ENCODE data around the gene ALDH4A1.
"Not testable (repeated sequence)": the region's sequence is repeated elsewhere in the genome, so short reads cannot be mapped to it uniquely, and the experiment has no call there.

Gene ALDH4A1

GRCh38 chr1:18858070-18858688 is 44.2 kb downstream of the ALDH4A1 start:
- DNase-seq (ENCODE audit: low read depth in 2 of 2) = no peak

GRCh38 chr1:18856435-18856834 is 45.9 kb downstream of the ALDH4A1 start:
- no peak for DNase-seq (ENCODE audit: low read depth in 2 of 2)

GRCh38 chr1:18855573-18855972 is 46.8 kb downstream of the ALDH4A1 start:
- no peak for DNase-seq (ENCODE audit: low read depth in 2 of 2)

- DNase-seq (ENCODE audit: low read depth in 2 of 2) = no peak
Observed at GRCh38 chr1:18854331-18855025, 47.9 kb downstream of the ALDH4A1 start.

- no peak for DNase-seq (ENCODE audit: low read depth in 2 of 2)
Observed at GRCh38 chr1:18852501-18852900, 49.9 kb downstream of the ALDH4A1 start.

GRCh38 chr1:18849261-18849711 is 53.1 kb downstream of the ALDH4A1 start:
- no peak for DNase-seq (ENCODE audit: low read depth in 2 of 2)

- DNase-seq (ENCODE audit: low read depth in 2 of 2) = not testable (repeated sequence)
Observed at GRCh38 chr1:18847723-18848122, 54.6 kb downstream of the ALDH4A1 start.

- DNase-seq (ENCODE audit: low read depth in 2 of 2) = no peak
Observed at GRCh38 chr1:18840145-18840544, 62.2 kb downstream of the ALDH4A1 start.

GRCh38 chr1:18836654-18837053 is 65.7 kb downstream of the ALDH4A1 start:
- no peak for DNase-seq (ENCODE audit: low read depth in 2 of 2)

- not testable (repeated sequence) for DNase-seq (ENCODE audit: low read depth in 2 of 2)
Observed at GRCh38 chr1:18832319-18832718, 70.0 kb downstream of the ALDH4A1 start.

GRCh38 chr1:18831656-18832055 is 70.7 kb downstream of the ALDH4A1 start:
- no peak for DNase-seq (ENCODE audit: low read depth in 2 of 2)

GRCh38 chr1:18830596-18830995 is 71.8 kb downstream of the ALDH4A1 start:
- DNase-seq (ENCODE audit: low read depth in 2 of 2) = no peak

- no peak for DNase-seq (ENCODE audit: low read depth in 2 of 2)
Observed at GRCh38 chr1:18829671-18830070, 72.7 kb downstream of the ALDH4A1 start.

GRCh38 chr1:18828224-18828623 is 74.1 kb downstream of the ALDH4A1 start:
- DNase-seq (ENCODE audit: low read depth in 2 of 2) = no peak

- DNase-seq (ENCODE audit: low read depth in 2 of 2) = no peak
Observed at GRCh38 chr1:18823438-18823837, 78.9 kb downstream of the ALDH4A1 start.
